HL-60 (cell line): ENCODE results near the gene CTRB2.

Source experiments
- DNase-seq, 2 experiments: peaks; one replicate each; pipeline ENCODE4 v3.0.0-alpha.2; 2010 to 2020; ENCODE audit warnings: low read depth in 1 of 2, low spot score in 1 of 2
- H3K27ac ChIP-seq: fragments of 250-450 bp; sonication (Bioruptor Pico); replicated peaks from 2 replicates; pipeline ENCODE4 v1.5.1; 2020; ENCODE audit warnings: mild to moderate bottlenecking, moderate library complexity
- H3K27me3 ChIP-seq: fragments of 250-450 bp; sonication (Bioruptor Pico); 2 replicates; pipeline ENCODE4 v1.5.1; 2021; ENCODE audit warnings: mild to moderate bottlenecking, moderate library complexity; ENCODE audit not compliant: insufficient read depth, poor library complexity, severe bottlenecking
- H3K4me3 ChIP-seq: replicated peaks from 2 replicates; pipeline ENCODE4 v1.5.1; 2011; ENCODE audit warnings: mild to moderate bottlenecking, control low read depth, low read length; ENCODE audit not compliant: insufficient read depth
- GABPA ChIP-seq: IDR thresholded peaks from 2 replicates; pipeline ENCODE4 v1.6.1; 2012; ENCODE audit warnings: low read depth
- POLR2AphosphoS5 ChIP-seq: IDR thresholded peaks from 2 replicates; pipeline ENCODE4 v1.6.1; 2012; ENCODE audit warnings: low read depth
- SPI1 ChIP-seq: IDR thresholded peaks from 2 replicates; pipeline ENCODE4 v1.6.1; 2012; ENCODE audit warnings: low read depth, mild to moderate bottlenecking, borderline replicate concordance
- TF ChIP-seq, protein P1 (sequence below): IDR thresholded peaks from 2 replicates; pipeline ENCODE4 v1.6.1; 2012; ENCODE audit warnings: low read depth; ENCODE audit not compliant: insufficient replicate concordance
- TF ChIP-seq, protein P2 (sequence below): IDR thresholded peaks from one replicate; pipeline ENCODE4 v1.5.1; 2011; ENCODE audit warnings: low read length, control low read depth, inconsistent platforms; ENCODE audit not compliant: insufficient read depth

Gene CTRB2

DNA sequence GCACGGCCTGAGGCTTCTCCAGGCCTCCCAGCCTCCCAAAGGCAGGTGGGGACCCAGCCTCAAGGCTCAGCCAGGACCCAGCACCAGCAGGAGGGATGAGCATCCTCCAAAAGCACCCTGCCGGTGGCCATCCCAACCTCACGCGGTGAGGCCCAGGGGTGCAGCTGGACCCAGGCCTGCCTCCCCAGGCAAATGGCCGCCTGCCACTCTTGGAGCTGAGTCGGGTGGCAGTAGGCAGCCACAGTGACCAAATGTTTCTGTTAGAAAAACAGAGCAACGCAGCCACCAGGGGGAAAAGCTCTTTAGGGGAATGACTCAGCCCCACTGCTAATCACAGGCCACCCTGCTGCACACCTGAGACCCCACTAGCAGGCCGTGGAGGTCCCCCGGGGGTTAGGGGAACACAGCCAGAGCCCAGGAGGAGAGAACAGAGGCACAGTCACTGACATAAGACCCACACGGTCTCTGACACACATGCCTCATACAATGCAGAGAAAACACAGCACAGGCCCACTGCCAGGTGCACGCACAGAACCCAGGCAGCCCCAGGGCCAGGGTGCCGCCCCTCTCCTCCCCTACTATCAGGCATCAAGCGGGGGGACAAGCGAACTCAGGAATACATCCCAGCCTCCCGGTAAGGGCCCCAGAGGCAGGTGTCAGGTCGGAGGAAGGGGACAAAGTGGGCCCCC, 32.0 kb upstream of the CTRB2 start:
- no peak for DNase-seq
- Histone ChIP-seq H3K27me3 (peaks cover 19% of the 10 kb centered on the region), H3K4me3 (no peak overlapping the region), H3K27ac (no peak overlapping the region)
- TF ChIP-seq GABPA (no peak), SPI1 (no peak), POLR2AphosphoS5 (no peak)
- TF ChIP-seq, protein P1, sequence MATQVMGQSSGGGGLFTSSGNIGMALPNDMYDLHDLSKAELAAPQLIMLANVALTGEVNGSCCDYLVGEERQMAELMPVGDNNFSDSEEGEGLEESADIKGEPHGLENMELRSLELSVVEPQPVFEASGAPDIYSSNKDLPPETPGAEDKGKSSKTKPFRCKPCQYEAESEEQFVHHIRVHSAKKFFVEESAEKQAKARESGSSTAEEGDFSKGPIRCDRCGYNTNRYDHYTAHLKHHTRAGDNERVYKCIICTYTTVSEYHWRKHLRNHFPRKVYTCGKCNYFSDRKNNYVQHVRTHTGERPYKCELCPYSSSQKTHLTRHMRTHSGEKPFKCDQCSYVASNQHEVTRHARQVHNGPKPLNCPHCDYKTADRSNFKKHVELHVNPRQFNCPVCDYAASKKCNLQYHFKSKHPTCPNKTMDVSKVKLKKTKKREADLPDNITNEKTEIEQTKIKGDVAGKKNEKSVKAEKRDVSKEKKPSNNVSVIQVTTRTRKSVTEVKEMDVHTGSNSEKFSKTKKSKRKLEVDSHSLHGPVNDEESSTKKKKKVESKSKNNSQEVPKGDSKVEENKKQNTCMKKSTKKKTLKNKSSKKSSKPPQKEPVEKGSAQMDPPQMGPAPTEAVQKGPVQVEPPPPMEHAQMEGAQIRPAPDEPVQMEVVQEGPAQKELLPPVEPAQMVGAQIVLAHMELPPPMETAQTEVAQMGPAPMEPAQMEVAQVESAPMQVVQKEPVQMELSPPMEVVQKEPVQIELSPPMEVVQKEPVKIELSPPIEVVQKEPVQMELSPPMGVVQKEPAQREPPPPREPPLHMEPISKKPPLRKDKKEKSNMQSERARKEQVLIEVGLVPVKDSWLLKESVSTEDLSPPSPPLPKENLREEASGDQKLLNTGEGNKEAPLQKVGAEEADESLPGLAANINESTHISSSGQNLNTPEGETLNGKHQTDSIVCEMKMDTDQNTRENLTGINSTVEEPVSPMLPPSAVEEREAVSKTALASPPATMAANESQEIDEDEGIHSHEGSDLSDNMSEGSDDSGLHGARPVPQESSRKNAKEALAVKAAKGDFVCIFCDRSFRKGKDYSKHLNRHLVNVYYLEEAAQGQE: no peak
- TF ChIP-seq, protein P2, sequence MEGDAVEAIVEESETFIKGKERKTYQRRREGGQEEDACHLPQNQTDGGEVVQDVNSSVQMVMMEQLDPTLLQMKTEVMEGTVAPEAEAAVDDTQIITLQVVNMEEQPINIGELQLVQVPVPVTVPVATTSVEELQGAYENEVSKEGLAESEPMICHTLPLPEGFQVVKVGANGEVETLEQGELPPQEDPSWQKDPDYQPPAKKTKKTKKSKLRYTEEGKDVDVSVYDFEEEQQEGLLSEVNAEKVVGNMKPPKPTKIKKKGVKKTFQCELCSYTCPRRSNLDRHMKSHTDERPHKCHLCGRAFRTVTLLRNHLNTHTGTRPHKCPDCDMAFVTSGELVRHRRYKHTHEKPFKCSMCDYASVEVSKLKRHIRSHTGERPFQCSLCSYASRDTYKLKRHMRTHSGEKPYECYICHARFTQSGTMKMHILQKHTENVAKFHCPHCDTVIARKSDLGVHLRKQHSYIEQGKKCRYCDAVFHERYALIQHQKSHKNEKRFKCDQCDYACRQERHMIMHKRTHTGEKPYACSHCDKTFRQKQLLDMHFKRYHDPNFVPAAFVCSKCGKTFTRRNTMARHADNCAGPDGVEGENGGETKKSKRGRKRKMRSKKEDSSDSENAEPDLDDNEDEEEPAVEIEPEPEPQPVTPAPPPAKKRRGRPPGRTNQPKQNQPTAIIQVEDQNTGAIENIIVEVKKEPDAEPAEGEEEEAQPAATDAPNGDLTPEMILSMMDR: no peak

DNA sequence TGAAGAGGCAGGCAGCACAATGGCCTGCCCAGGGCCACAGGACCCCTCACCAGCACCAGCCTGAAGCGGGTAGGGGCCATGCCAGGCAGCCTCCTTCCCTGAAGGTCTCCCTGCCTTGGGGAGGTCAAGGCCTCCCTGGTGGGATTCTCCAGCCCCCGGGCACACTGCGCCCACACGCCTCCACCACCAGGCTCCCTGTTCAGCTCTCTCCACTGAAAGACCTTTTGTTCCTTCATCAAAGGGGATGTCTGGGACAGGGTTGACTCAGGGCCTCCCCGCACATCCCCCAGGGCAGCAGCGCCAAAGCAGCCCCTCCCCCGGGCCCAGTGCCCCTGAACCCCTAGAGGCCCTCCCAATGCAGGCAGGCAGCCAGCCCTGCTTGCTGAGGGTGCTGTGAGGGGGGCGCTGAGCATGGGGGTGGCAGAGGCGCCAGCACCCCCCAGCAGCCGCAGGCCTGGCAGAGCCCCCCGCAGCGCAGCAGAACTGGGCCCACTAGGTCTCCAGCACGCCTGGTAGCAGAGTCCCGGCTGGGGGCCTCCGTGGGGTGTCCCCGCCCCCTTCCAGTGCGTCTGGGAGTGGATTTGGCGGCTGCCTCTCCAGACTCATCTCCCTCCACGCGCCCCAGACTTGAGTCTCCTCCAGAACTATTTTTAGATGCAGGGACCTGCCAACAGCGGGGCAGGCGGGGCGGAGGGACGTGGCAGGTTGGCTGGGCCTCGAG, 31.3 kb upstream of the CTRB2 start:
- Histone ChIP-seq H3K27me3 (peaks cover 19% of the 10 kb centered on the region), H3K27ac (no peak overlapping the region), H3K4me3 (no peak overlapping the region)
- TF ChIP-seq, protein P1: no peak
- TF ChIP-seq POLR2AphosphoS5 (no peak), SPI1 (no peak), GABPA (no peak)
- TF ChIP-seq, protein P2: no peak
- DNase-seq: no peak

DNA sequence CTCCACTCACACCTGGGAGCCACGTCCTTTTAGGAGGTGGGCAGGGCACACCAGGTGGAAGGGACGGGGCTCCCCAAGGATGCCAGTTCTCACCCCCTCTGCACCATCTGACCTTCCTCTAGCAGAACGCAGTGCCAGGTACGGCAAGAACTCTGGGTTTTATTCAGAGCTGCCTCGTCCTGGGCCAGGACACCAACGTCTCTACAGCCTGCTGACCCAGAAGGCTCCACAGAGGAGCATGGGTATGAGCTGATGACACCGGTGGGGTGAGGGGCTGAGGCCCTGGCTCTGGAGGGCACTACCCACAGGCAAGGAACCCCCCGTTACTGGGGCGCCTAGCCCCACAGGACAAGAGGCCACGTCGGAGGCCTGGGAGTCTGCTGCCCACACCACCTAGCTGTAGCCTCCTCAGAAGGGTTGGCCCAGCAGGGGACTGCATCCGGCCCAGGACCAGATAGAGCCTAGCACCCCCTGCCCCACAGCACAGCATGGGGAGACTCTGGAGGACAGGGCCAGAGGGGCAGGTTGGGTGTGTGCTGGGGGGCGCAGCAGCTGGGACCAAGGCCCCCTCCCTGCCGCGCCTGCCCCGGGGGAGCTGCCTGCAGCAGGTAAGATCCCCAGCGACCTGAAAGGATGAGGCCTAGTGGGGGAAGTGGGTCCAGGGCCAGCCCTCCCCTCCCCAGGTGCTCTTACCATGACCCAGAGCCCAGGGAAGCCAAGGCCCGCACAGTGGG, 30.6 kb upstream of the CTRB2 start:
- TF ChIP-seq SPI1: no peak
- TF ChIP-seq, protein P2: no peak
- no peak for TF ChIP-seq POLR2AphosphoS5
- no peak for TF ChIP-seq GABPA
- TF ChIP-seq, protein P1: no peak
- Histone ChIP-seq H3K27me3 (peaks cover 19% of the 10 kb centered on the region), H3K27ac (no peak overlapping the region), H3K4me3 (no peak overlapping the region)
- DNase-seq: no peak
